ENCODE results near the gene TIMMDC1. TPM values are rescaled to one million over a fixed set of nuclear protein-coding genes. Genes with fewer than 3 reads are reported as not detected.

Gene TIMMDC1
- total and polyA plus RNA-seq, 2 experiments from 2014 or later: 110 to 256 TPM

DNA sequence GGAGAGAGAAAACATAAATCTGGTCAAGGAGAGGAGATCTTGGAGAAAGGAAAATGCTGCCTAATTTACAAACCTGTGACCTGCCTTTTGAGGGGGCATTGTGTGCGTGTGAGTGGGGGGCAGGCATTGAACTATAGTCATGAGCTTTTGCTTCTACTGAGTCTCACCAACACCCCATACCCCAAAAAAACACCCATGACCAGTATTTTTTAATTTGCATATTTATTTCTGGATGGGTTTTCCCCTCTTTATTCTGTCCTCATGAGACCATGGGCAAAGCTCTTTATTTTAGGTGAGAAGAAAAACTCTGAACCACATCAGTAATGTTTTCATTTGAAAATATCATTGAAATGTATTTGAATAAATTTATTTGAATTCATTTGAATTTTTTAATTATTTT, 40.4 kb downstream of the TIMMDC1 start:
- DNase-seq (ENCODE audit: low read depth in 1 of 2, low spot score in 1 of 2): no peak
- TF ChIP-seq CTCF (IDR thresholded peaks at IDR 0.05; ENCODE audit: low read depth, low read length): no peak
- H3K36me3 ChIP-seq: no peaks in the 10 kb centered on the region

GRCh38 chr3:119541547-119541946, 43.2 kb downstream of the TIMMDC1 start:
- Histone ChIP-seq H3K4me3 (no peak overlapping the region), H3K27ac (no peak overlapping the region), H3K9me3 (ENCODE audit: low read depth) (no peaks in the 10 kb centered on the region), H3K27me3 (no peaks in the 10 kb centered on the region), H3K4me1 (ENCODE audit: low read depth) (no peaks in the 10 kb centered on the region), H3K36me3 (no peaks in the 10 kb centered on the region)
- DNase-seq (ENCODE audit: low read depth in 1 of 2, low spot score in 1 of 2): no peak
- no peak for TF ChIP-seq CTCF (IDR thresholded peaks at IDR 0.05; ENCODE audit: low read depth, low read length)

More for the DNA sequence above, 40.4 kb downstream of the TIMMDC1 start:
- Histone ChIP-seq H3K4me3 (no peak overlapping the region), H3K9me3 (ENCODE audit: low read depth) (no peaks in the 10 kb centered on the region), H3K27ac (no peak overlapping the region), H3K27me3 (no peaks in the 10 kb centered on the region), H3K4me1 (ENCODE audit: low read depth) (no peaks in the 10 kb centered on the region)

DNA sequence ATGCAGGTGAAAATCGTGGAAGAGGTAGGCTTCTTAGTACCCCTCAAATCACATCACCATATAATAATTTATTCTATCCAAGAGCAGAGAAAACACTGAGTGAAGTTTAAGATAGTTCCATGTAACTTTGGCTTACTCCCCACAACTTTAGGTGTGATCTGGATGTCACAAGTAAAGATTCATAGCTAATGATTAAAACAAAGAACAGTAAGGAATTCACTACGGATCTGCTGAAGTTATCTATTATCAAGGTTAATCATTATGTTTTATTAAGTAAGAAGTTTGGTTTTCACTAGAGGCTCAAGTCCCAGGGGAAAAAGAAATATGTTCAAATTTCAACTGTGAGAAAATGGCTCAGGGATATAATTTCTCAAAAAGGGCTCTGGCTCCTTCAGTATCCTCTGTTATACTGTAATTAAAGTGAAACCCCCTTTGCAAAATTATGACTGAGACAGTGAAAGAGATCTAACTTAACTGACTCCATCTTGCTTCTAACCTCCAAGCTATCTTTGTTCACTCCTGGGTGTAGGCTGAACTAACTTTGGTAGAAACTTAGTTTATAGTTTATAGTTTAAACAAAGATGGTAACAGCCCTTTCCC, 43.9 kb downstream of the TIMMDC1 start:
- Histone ChIP-seq H3K9me3 (ENCODE audit: low read depth) (no peaks in the 10 kb centered on the region), H3K4me3 (no peak overlapping the region), H3K36me3 (no peaks in the 10 kb centered on the region), H3K4me1 (ENCODE audit: low read depth) (no peaks in the 10 kb centered on the region), H3K27me3 (no peaks in the 10 kb centered on the region), H3K27ac (no peak overlapping the region)
- TF ChIP-seq CTCF (IDR thresholded peaks at IDR 0.05; ENCODE audit: low read depth, low read length): no peak
- DNase-seq (ENCODE audit: low read depth in 1 of 2, low spot score in 1 of 2): no peak

DNA sequence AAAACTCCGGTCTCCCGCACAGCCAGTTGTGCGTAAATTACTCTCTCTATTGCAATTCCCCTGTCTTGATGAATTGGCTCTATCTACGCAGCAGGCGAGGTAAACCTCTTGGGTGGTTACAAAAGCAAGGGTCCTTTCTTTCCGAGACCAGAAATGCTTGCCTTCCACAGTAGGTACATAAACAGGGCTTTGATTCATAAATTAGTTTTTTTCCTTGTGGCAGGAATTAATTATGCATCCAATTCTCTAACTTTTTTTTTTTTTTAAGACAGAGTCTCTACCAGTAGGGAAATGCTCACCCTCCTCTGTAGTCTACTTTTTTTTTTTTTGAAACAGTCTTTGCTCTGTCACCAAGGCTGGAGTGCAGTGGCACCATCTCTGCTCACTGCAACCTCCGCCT, 44.8 kb downstream of the TIMMDC1 start:
- H3K9me3 ChIP-seq (ENCODE audit: low read depth): no peaks in the 10 kb centered on the region
- no peaks in the 10 kb centered on the region for H3K36me3 ChIP-seq
- H3K27me3 ChIP-seq: no peaks in the 10 kb centered on the region
- H3K4me3 ChIP-seq: no peak overlapping the region
- DNase-seq (ENCODE audit: low read depth in 1 of 2, low spot score in 1 of 2): no peak
- H3K27ac ChIP-seq: no peak overlapping the region
- H3K4me1 ChIP-seq (ENCODE audit: low read depth): no peaks in the 10 kb centered on the region
- TF ChIP-seq CTCF (IDR thresholded peaks at IDR 0.05; ENCODE audit: low read depth, low read length): no peak

DNA sequence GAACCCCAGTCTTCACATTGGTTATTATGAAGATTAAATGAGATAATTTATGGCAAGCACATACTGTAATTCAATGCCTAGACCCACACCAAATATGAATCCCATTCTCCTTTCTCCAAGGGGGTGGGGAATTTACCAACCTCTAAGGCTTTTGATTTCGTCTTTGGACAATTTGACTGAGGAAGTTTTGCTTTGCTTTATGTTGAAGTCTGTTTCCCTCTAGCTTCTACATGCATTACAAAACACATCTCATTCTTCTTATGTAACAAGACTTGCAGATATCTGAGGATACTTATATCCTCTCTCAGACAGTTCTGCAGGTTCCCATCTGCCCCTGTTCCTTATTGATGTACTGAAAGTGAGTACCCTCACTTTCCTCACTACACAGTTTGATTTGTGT, 48.9 kb downstream of the TIMMDC1 start:
- no peaks in the 10 kb centered on the region for H3K27me3 ChIP-seq
- no peak for DNase-seq (ENCODE audit: low read depth in 1 of 2, low spot score in 1 of 2)
- H3K9me3 ChIP-seq (ENCODE audit: low read depth): no peaks in the 10 kb centered on the region
- TF ChIP-seq CTCF (IDR thresholded peaks at IDR 0.05; ENCODE audit: low read depth, low read length): no peak
- no peaks in the 10 kb centered on the region for H3K4me1 ChIP-seq (ENCODE audit: low read depth)
- H3K4me3 ChIP-seq: no peak overlapping the region
- no peaks in the 10 kb centered on the region for H3K36me3 ChIP-seq
- no peak overlapping the region for H3K27ac ChIP-seq
